Pancreas (tissue), 10 donors: ENCODE measurements around the gene TJP3. TPM values are rescaled to one million over a fixed set of nuclear protein-coding genes. Genes with fewer than 3 reads are reported as not detected.

Experiments used
- ATAC-seq, 4 donors: fragments of 200-7000 bp; cut with Tn5 transposase; one replicate each; pipeline versions ENCODE4 v1.8.0 to v1.9.1; 2020; ENCODE audit warnings: mild to moderate bottlenecking in 4 of 4, moderate library complexity in 4 of 4
- DNase-seq, 6 donors: peaks; one replicate each; pipeline ENCODE4 v3.0.0-alpha.2; 2020
- FAIRE-seq: peaks from 2 replicates; lab custom pipeline; 2012; peaks lifted over from hg19 to GRCh38; lab: Jason Lieb, UNC
- H3K27ac ChIP-seq, 4 donors: fragments of 200-600 bp; sonication (generic); 1 replicate in 3 of 4; 2 replicates in 1 of 4; pipeline versions ENCODE4 v1.5.0 to v1.8.0; 2020
- H3K27me3 ChIP-seq, 4 donors: fragments of 200-600 bp; one replicate each; pipeline ENCODE4 v1.8.0; 2021
- H3K36me3 ChIP-seq, 3 donors: fragments of 200-600 bp; sonication (generic) in 1 of 3; one replicate each; pipeline versions ENCODE4 v1.5.0 to v1.8.0; 2020 to 2021
- H3K4me1 ChIP-seq, 3 donors: fragments of 200-600 bp; one replicate each; pipeline ENCODE4 v1.8.0; 2021
- H3K4me3 ChIP-seq, 4 donors: fragments of 200-600 bp; sonication (generic) in 2 of 4; one replicate each; pipeline versions ENCODE4 v1.5.0 to v1.8.0; 2020 to 2021
- H3K9me3 ChIP-seq, 4 donors: fragments of 200-600 bp; one replicate each; pipeline ENCODE4 v1.8.0; 2021
- WGBS, 2 donors: extraction: QIAGEN DNeasy Blood & Tissue Kit; methylation state at CpG; one replicate each; pipeline ENCODE4 v1.1.7; 2013; 5-methylcytosine and 5-hydroxymethylcytosine counted together
- intact Hi-C, 3 donors: fragments of 100-400 bp; cut with DNase I; formaldehyde crosslinking; loops; one replicate each; pipeline versions ENCODE4 v1.11.1 to v1.14.2; 2022
- polyA plus RNA-seq, 2 donors: library from polyadenylated mRNA; stranded (reverse); fragments of 200-250 nt; gene quantifications; one replicate each; pipeline ENCODE4 v1.2.3, GENCODE V29; 2013
- total RNA-seq, 6 donors: library from RNA; stranded (reverse); fragmentation: NEBNext Ultra II Directional in 4 of 6; extraction: Animal tissue kit (Norgen Biotek cat#: 25700) in 4 of 6; gene quantifications; one replicate each; pipeline versions ENCODE4 v1.2.1 to v1.2.4, GENCODE V29; 2021 to 2023
- TF ChIP-seq, protein P1 (sequence below), 4 donors: fragments of 200-600 bp; sonication (generic) in 3 of 4; IDR thresholded peaks; one replicate each; pipeline versions ENCODE4 v1.5.0 to v1.8.0; 2021; ENCODE audit warnings: antibody characterized with exemption in 4 of 4
- donor health status: healthy with polysubstance abuse.
- donor health status: DM: no; HTN: no; CAD: no; lungs with moderate emphysema.
- donor health status: DM: no; HTN: no; CAD: no.
- donor health status: control.
- donor health status: control.
- donor health status: Bipolar disorder and iron deficiency.
- donor health status: DM: yes; HTN: yes; CAD: no.
- donor health status: DM: no; HTN: no; CAD: no.
- donor health status: DM: no; HTN: no; CAD: no.
- donor health status: DM: yes; HTN: yes; CAD: no.

The TJP3 gene
- total and polyA plus RNA-seq, 8 donors: 9.2 to 36.0 (median 15.8) TPM

DNA sequence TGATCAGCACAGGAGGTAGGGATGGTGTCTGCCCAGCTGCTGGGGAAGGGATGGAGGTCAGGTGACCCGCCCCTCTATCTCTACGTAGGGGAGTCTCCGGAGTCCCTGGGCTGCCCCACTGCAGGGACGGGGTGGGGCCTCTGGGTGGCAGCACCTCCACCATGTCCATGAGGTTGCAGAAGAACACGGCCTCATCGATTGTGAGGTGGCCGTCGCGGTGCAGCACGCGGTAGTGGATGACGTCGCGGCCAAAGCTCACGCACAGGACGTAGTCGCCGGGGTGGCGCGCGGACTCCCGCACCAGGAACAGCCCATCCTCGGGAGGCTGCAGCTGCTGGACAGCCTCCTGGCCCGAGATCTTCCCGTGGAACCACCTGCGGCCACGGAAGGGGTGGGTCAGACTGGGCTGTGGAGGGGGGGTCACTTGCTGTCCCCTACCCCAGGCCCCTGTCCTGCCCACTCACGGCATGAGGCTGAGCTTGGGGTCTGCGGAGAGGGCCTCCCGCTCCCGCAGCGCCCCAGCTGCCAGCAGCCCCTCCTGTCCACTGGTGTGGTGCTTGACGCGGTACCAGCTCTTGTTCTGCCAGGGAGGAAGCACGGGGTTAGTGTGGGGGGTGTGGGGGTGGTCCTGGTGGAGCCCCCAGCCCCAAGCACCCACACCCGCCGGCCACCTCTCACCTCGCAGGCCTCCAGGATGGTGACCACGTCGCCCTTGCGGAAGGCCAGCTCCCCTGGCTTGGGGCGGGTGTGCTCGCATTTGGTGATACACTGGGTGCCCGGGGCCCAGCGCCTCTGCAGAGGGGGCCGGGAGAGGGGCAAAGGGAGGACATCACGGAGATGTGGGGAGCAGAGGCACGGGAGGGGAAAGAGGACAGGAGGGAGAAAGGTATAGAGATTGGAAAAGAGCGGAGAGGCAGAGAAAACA lies 75.7 kb downstream of the TJP3 start:
- 75 to 79% methylated on average over 48 to 49 of the region's 49 CpGs for WGBS, 2 donors
- intact Hi-C loops: no loop called here
- Histone ChIP-seq H3K27me3 (no peaks in the 10 kb centered on the region), H3K36me3 (no peaks in the 10 kb centered on the region), H3K27ac (no peak overlapping the region), H3K4me3 (no peak overlapping the region), H3K9me3 (peaks cover 0 to 4% (median 0%) of the 10 kb centered on the region in 4 donors), H3K4me1 (no peaks in the 10 kb centered on the region)
- TF ChIP-seq, protein P1, sequence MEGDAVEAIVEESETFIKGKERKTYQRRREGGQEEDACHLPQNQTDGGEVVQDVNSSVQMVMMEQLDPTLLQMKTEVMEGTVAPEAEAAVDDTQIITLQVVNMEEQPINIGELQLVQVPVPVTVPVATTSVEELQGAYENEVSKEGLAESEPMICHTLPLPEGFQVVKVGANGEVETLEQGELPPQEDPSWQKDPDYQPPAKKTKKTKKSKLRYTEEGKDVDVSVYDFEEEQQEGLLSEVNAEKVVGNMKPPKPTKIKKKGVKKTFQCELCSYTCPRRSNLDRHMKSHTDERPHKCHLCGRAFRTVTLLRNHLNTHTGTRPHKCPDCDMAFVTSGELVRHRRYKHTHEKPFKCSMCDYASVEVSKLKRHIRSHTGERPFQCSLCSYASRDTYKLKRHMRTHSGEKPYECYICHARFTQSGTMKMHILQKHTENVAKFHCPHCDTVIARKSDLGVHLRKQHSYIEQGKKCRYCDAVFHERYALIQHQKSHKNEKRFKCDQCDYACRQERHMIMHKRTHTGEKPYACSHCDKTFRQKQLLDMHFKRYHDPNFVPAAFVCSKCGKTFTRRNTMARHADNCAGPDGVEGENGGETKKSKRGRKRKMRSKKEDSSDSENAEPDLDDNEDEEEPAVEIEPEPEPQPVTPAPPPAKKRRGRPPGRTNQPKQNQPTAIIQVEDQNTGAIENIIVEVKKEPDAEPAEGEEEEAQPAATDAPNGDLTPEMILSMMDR (IDR thresholded peaks at IDR 0.05): no peak
- DNase-seq: no peak
- no peak for FAIRE-seq
- ATAC-seq: peak in 1 of 4 donors; percentile 14

DNA sequence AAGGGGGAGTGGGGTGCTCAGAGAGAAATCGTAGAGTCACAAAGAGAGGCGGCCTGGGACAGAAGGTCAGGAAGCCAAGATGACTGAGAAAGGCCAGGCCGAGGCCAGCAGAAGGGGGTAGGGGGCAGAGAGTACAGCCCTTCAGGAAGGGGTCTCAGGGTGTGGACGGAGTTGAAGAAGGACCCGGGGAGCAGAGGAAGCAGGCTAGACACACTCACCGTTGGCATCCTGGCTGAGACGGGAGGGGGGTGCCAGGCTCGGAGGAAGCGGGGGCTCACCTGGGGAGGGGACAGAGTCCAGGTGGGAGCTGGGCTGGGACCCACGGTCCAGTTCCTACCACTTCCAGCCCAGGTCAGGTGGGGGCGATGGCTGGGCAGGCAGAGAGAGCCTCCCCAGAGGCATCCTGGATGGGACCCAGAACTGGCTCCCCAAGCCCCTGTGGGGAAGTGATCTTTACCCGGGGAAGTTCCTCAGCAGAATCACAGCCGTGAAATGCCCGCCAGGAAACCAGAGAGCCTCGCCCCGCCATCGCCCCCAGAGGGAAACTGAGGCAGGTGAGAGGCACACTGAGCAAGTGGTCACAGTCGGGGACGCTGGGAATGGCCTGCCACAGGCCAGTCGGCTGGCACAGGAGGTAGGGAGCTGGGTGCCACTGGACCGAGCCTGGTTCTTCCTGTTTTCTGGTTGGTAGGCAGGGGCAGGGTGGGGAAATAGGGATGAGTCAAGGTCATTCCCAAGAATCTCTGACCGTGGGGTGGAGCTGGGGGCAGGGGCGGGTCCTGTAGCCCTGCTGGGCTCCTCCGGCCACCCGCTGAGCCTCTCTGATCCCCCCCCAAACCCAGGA lies 76.6 kb downstream of the TJP3 start:
- ATAC-seq (peak in 2 of 4 donors; percentile 15 to 33), FAIRE-seq (no peak), DNase-seq (no peak)
- H3K27me3 ChIP-seq: no peaks in the 10 kb centered on the region
- peaks cover 0 to 4% (median 0%) of the 10 kb centered on the region in 4 donors for H3K9me3 ChIP-seq
- no peaks in the 10 kb centered on the region for H3K4me1 ChIP-seq
- 26 to 33% methylated on average over 22 to 25 of the region's 25 CpGs for WGBS, 2 donors
- intact Hi-C loops: no loop called here
- TF ChIP-seq, protein P1 (IDR thresholded peaks at IDR 0.05): no peak
- no peaks in the 10 kb centered on the region for H3K36me3 ChIP-seq
- H3K4me3 ChIP-seq: peak overlapping the region in 1 of 4 donors; percentile 38
- H3K27ac ChIP-seq: no peak overlapping the region

DNA sequence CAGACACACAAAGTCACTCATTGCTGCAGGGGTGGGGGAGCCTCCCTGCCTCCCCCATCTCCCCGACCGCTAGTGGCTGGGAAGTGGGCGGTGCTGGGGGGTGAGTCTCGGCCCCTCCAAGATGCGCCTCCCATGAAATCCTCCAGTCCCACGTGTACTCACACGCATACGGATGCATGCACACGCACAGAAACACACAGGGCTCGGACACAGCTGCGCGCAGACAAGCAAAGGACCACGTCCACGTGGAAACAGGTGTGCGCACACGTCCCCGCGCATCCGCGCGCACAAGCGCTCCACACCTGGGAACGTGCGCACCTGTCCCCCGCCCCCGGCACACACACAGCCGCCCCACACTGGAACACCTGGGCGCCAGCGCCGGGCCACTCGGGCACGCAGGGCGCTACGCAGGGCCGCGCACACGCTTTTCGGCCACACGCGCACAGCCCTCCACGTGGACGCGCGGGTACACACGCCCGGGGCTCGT lies 77.3 kb downstream of the TJP3 start:
- Histone ChIP-seq H3K4me3 (peak overlapping the region in 2 of 4 donors; percentile 5 to 38), H3K9me3 (peaks cover 0 to 4% (median 0%) of the 10 kb centered on the region in 4 donors), H3K4me1 (no peaks in the 10 kb centered on the region), H3K36me3 (no peaks in the 10 kb centered on the region), H3K27ac (no peak overlapping the region), H3K27me3 (no peaks in the 10 kb centered on the region)
- no peak for DNase-seq
- peak in 3 of 4 donors; percentile 17 to 52 (median 25) for ATAC-seq
- FAIRE-seq: no peak
- WGBS, 2 donors: 0 to 1% methylated on average over 43 to 47 of the region's 47 CpGs
- TF ChIP-seq, protein P1 (IDR thresholded peaks at IDR 0.05): no peak
- intact Hi-C loops: no loop called here

DNA sequence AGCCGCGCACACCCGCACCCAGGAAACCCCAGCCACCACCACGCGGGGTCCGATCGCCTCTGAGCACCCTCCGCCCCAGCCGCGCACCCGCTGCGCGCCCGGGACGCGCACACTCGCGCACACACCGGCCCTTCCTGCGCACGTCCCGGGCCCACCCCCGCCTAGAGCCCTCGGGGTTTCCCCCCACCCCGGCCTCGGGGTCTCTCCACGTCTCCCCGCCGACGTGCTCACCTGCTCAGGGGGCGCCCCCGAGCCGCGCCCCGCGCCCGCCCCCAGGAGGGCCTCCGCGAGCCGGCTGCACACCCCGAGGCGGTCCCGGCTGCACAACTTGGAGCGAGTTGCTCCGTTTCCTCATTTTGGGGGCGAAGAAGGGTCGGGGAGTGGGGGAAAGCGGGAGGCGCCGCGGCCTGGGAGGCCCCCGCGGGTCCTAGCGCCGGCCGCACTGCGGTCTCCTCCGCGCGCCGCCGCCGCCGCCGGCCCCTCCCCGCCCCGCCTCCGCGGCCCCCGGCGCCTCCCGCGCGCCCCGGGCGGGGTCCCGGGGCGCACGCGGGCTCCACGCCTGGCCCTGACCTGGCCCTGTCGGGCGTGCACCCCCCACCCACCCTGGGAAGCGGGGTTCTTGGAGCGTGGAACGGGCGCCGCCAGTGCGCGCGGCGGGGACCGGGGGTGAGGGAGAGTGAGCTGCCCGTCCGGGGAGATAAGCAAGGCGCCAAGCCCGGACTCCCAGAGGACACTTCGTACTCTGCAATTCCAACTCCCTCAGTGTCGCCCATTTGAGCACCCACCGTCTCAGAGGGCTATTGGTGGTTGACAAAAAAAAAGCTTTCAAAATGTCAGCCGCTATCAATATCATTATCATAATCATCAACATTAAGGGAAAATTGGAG lies 78.0 kb downstream of the TJP3 start, which contains the start of gene MATK:
Gene MATK (minus strand): TSS at position 444 of the 887 bp plus-strand sequence. CDS start 1,246 bp downstream, outside the sequence.
- no peak within 1 kb of the TSS for H3K27ac ChIP-seq
- intact Hi-C loops: no loop called here
- no peaks in the 10 kb centered on the region for H3K36me3 ChIP-seq
- H3K4me1 ChIP-seq: no peaks in the 10 kb centered on the region
- DNase-seq (peak in 1 of 6 donors; percentile 50), ATAC-seq (peak in 2 of 4 donors; percentile 19 to 25), FAIRE-seq (no peak)
- peaks cover 0 to 4% (median 0%) of the 10 kb centered on the region in 4 donors for H3K9me3 ChIP-seq
- H3K27me3 ChIP-seq: no peaks in the 10 kb centered on the region
- peak within 1 kb of the TSS in 2 of 4 donors; percentile 5 to 38 for H3K4me3 ChIP-seq
- TF ChIP-seq, protein P1 (IDR thresholded peaks at IDR 0.05): no peak
- WGBS, 2 donors: 5 to 6% methylated on average over 26 to 100 of the region's 101 CpGs
